COR-L47 (cell line): Measurements from ENCODE around the gene GABBR1.

Experiments
- DNase-seq: peaks from one replicate; lab custom pipeline; 2025; lab: John Stamatoyannopoulos, UW

The GABBR1 gene

GRCh38 chr6:29620630-29621029 is 12.4 kb downstream of the GABBR1 start:
- DNase-seq, result no peak

DNA sequence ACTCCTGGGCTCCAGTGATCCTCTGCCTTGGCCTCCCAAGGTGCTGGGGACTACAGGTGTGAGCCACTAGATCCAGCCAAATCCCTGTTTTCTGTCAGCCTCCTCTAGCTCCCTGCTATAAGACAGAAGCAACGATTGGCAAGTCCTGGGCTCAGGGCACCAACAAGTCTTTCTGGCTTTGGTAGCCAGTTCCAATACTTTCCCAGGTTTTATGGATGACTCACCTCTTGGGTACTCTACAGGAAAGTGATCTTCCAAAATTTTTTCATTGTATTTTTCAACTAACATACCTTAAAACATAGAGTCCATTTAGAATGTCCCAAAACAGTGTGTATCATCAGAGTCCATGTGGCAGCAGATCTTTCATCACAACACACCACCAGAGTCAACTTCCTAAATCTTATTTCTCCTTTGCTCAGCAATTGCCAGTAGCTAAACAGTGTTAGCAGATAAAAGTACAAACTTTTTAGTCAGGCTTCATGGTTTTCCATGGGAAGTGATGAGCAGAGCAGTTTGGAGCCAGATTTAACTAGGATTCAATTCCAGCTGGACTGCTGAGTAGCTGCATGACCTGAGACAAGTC is 13.3 kb downstream of the GABBR1 start:
- no peak for DNase-seq

GRCh38 chr6:29617782-29618554 is 15.0 kb downstream of the GABBR1 start:
- no peak for DNase-seq

- no peak for DNase-seq
These were observed 21.6 kb downstream of the GABBR1 start for GRCh38 chr6:29611426-29611825.

GRCh38 chr6:29610540-29610939 is 22.4 kb downstream of the GABBR1 start:
- DNase-seq, result no peak

DNA sequence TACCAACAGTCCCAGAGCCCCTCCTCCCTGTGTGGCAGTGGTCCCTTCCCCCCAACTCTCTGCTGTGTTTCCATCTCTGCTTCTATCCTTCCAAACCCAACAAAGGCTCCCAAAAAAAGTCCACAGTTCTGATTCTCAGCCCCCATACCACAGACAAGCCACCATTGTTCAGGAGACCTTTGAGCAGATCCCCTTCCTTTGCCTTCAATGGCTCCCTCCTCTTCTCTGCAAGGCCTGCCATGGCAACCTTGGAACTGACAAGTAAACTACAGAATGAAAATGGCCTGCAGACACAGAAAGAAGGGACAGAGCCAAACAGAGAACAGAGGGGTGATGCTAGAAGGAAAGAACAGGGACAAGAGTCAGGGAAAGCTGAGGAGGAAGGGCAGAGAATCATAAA is 24.9 kb downstream of the GABBR1 start:
- no peak for DNase-seq

DNA sequence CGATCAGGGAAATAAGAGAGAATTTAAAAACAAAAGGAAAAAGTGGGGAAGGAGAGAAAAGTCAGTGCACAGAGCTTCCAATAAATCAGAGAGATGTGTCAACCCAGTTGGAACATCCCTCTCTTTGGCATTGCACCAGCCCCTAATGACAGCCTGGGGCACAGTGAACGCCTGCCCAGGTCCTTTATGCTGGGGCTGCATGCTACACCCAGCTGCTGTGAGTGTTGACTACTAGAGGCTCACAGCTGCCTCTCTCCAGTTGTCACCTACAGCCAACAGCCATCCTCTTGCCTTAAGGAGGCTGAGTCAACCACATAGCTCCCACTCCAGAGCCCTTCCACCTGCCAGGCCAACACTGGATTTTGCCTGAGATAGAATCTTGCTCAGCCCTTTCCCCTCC is 29.1 kb downstream of the GABBR1 start:
- DNase-seq, result no peak

- no peak for DNase-seq
These were observed 29.5 kb downstream of the GABBR1 start for GRCh38 chr6:29603456-29603855.

GRCh38 chr6:29602564-29603361 is 30.2 kb downstream of the GABBR1 start:
- peak; percentile 38 for DNase-seq

DNA sequence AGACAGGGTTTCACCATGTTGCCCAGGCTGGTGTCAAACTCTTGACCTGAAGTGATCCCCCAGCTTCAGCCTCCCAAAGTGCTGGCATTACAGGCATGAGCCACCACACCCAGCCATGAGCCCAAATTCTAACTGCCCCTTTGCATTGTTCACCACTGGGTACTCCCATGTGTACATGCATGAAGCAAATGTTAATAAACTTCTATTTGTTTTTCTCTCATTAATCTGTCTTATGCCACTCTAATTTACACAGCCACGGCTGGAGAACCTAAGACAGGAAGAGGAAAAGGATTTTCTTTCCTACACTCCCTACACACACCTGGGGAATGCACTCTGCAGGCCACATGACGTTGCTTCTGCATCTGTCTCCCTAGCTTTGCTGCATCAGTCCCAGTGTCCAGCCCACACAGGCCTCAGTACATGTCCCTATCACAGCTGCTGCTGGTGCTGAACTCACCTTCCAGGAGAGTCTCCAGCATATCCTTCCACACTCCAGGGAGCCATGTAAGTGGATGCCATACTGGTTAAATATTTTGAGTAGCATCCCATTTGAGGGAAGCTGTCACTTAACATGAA is 34.7 kb downstream of the GABBR1 start:
- DNase-seq, result no peak

GRCh38 chr6:29597184-29597583 is 35.8 kb downstream of the GABBR1 start:
- DNase-seq, result no peak

GRCh38 chr6:29596381-29596900 is 36.5 kb downstream of the GABBR1 start:
- no peak for DNase-seq

DNA sequence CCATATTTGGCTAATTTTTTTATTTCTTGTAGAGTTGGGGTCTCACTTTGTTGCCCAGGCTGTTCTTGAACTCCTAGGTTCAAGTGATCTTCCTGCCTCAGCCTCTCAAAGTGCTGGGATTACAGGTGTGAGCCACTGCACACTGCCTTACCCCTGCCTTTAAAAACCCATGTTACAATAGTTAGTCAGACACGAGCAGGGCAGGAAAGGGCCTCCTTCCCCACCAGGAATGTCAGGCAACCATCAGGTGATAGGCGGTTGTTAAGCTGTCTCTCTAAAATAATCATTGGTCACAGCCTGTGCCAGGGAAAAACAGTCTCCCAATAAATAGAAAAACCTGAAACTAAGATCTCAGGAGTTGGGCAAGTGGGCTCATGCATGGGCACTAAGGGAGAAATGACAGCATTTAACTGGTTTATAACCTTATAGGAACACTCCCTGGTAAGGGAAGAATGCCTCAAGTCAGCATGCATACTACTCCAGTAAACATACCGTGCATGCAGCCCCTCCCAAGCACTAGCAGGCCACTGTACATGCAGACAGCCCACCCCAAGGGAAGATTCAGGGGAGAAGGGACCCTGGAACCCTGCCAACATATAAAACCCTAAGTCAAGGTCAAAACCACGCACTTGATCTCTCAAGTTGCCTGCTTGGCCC is 39.7 kb downstream of the GABBR1 start:
- DNase-seq, result no peak

DNA sequence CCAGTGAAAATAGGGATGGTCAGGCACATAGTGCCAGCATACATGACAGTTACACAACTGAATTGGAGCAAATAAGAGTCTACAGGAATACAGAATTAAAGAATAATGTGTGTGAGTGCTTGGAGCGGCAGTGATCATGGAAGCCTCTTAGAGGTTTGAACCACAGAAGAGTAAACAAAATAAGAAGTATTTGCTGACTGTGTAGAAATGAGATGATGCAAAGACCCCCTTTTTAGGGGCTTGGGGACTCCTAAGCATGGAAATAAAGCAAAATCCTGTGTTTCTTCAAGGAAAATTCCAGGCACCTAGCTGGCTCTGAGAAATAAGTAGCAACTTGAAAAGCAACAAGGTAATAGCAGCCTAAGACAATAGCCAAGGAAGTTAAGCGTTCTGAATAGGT is 41.3 kb downstream of the GABBR1 start:
- DNase-seq, result no peak

GRCh38 chr6:29590218-29590808 is 42.7 kb downstream of the GABBR1 start:
- no peak for DNase-seq

GRCh38 chr6:29589423-29590048 is 43.4 kb downstream of the GABBR1 start:
- DNase-seq, result no peak

- no peak for DNase-seq
These were observed 48.2 kb downstream of the GABBR1 start, which contains the start of gene OR2H2 for GRCh38 chr6:29584821-29585220. Gene OR2H2 (plus strand): TSS chr6:29585121. CDS start chr6:29587945, 2,824 bp downstream.

DNA sequence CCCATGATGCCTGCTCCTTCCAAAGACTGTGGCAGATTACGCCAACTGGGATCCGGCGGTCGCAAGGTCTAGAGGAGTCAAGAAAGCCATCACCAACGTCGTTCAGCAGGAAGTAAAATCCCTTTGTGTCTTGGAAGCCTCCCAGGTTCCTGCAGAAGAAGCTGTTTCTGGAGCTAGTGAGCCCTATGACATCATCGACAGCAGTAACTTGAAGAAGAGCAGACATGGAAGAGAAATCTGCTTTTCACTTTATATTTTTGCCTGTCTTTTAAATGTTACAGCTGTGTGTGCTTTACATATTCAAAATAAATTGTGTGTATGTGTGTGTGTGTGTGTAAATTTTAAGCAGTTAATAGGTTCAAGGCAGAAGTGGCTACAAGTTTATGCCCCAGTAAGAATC is 55.4 kb downstream of the GABBR1 start:
- no peak for DNase-seq

GRCh38 chr6:29576056-29576455 is 56.9 kb downstream of the GABBR1 start:
- no peak for DNase-seq

- no peak for DNase-seq
These were observed 65.0 kb downstream of the GABBR1 start for GRCh38 chr6:29567991-29568390.

GRCh38 chr6:29567541-29567940 is 65.4 kb downstream of the GABBR1 start:
- DNase-seq, result no peak
